GM23248 (cell line): ENCODE results near the gene LRRC58.

Experiments
- EZH2 ChIP-seq: fragments of 200-600 bp; sonication (generic); IDR thresholded peaks from 2 replicates; pipeline ENCODE4 v1.6.1; 2018; ENCODE audit warnings: antibody characterized with exemption, mild to moderate bottlenecking; ENCODE audit not compliant: insufficient read depth, poor library complexity, severe bottlenecking
- EZH2phosphoT487 ChIP-seq: fragments of 200-600 bp; sonication (generic); IDR thresholded peaks from 2 replicates; pipeline ENCODE4 v1.6.1; 2018; ENCODE audit warnings: antibody characterized with exemption, moderate library complexity, mild to moderate bottlenecking, low read depth; ENCODE audit not compliant: insufficient read depth

- no peak for TF ChIP-seq EZH2phosphoT487
- TF ChIP-seq EZH2, result no peak
These were observed 18.1 kb downstream of the LRRC58 start for GRCh38 chr3:120331076-120331475.
